LNCaP clone FGC (cell line): ENCODE measurements around the gene ANP32B.
"Not testable (repeated sequence)": the region's sequence is repeated elsewhere in the genome, so short reads cannot be mapped to it uniquely, and the experiment has no call there.

Source experiments
- DNase-seq: peaks from one replicate; pipeline ENCODE4 v3.0.0-alpha.2; 2011; ENCODE audit warnings: low read depth
- H3K4me3 ChIP-seq: 2 replicates; pipeline ENCODE4 v1.5.1; 2011; ENCODE audit warnings: mild to moderate bottlenecking, low read depth, low read length, control low read depth
- CTCF ChIP-seq: IDR thresholded peaks from 2 replicates; pipeline ENCODE4 v1.5.1; 2012; ENCODE audit warnings: mild to moderate bottlenecking; ENCODE audit not compliant: control insufficient read depth, insufficient read depth; ENCODE audit errors: extremely low read depth

The ANP32B gene

GRCh38 chr9:97964901-97965300 lies 18.2 kb upstream of the ANP32B start:
- H3K4me3 ChIP-seq, result no peak overlapping the region
- no peak for TF ChIP-seq CTCF
- DNase-seq, result no peak

GRCh38 chr9:97966493-97966892 lies 16.6 kb upstream of the ANP32B start:
- DNase-seq, result no peak
- H3K4me3 ChIP-seq, result no peak overlapping the region
- TF ChIP-seq CTCF, result no peak

GRCh38 chr9:97969014-97969413 lies 14.1 kb upstream of the ANP32B start:
- H3K4me3 ChIP-seq, result no peak overlapping the region
- no peak for TF ChIP-seq CTCF
- DNase-seq, result no peak

- TF ChIP-seq CTCF, result no peak
- no peak for DNase-seq
- no peak overlapping the region for H3K4me3 ChIP-seq
These were observed 13.0 kb upstream of the ANP32B start for GRCh38 chr9:97970165-97970564.

GRCh38 chr9:97972753-97973152 lies 10.4 kb upstream of the ANP32B start:
- TF ChIP-seq CTCF, result no peak

GRCh38 chr9:97975376-97975775 lies 7.8 kb upstream of the ANP32B start:
- H3K4me3 ChIP-seq, result no peak overlapping the region
- DNase-seq, result no peak
- no peak for TF ChIP-seq CTCF

More at GRCh38 chr9:97972753-97973152, 10.4 kb upstream of the ANP32B start:
- no peak overlapping the region for H3K4me3 ChIP-seq
- DNase-seq, result no peak

GRCh38 chr9:97976633-97977032 lies 6.5 kb upstream of the ANP32B start:
- H3K4me3 ChIP-seq, DNase-seq: not testable (repeated sequence)
